Epithelial cell of proximal tubule (primary cell): ENCODE measurements around the gene REG4. TPM values are rescaled to one million over a fixed set of nuclear protein-coding genes. Genes with fewer than 3 reads are reported as not detected.
"Not testable (repeated sequence)": the region's sequence is repeated elsewhere in the genome, so short reads cannot be mapped to it uniquely, and the experiment has no call there.

Experiments
- DNase-seq: peaks from one replicate; pipeline ENCODE4 v3.0.0-alpha.2; 2011; ENCODE audit warnings: low read depth
- H3K4me3 ChIP-seq: 2 replicates; pipeline ENCODE4 v1.5.1; 2011; ENCODE audit warnings: low read depth, mild to moderate bottlenecking, low read length
- total RNA-seq: library from RNA; depleted of rRNA; stranded (reverse); fragments of >200 nt; gene quantifications from 2 replicates; pipeline ENCODE4 v1.2.3, GENCODE V29; 2015
- TF ChIP-seq, protein P1 (sequence below): conservative IDR thresholded peaks from 2 replicates; pipeline ENCODE4 v1.5.1; 2012; ENCODE audit warnings: low read depth, mild to moderate bottlenecking, low read length

The REG4 gene
- total RNA-seq: not detected in 2 replicates

DNA sequence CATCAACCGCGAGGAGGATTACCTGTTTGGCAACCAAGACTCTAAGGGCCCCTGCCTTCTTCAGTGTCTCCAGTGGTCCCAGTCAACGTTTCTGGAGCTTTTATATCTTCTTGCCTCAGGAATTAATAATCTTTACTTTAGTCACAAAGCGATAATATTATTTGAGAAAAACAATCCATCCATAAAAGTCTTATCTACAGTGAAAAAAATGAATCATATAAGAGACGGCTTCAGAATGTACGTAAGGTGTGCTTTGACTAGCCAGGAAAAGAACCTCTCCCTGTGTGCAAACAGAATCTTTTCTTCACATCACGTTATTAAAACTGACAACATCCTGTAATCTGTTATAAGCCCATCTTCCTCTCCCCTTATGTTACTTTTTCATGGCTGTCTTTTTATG is at the start of gene REG4:
TSS of gene REG4 (minus strand) at position 74 of the 400 bp plus-strand sequence. CDS start 2,691 bp downstream, outside the sequence.
- no peak for DNase-seq
- TF ChIP-seq, protein P1, sequence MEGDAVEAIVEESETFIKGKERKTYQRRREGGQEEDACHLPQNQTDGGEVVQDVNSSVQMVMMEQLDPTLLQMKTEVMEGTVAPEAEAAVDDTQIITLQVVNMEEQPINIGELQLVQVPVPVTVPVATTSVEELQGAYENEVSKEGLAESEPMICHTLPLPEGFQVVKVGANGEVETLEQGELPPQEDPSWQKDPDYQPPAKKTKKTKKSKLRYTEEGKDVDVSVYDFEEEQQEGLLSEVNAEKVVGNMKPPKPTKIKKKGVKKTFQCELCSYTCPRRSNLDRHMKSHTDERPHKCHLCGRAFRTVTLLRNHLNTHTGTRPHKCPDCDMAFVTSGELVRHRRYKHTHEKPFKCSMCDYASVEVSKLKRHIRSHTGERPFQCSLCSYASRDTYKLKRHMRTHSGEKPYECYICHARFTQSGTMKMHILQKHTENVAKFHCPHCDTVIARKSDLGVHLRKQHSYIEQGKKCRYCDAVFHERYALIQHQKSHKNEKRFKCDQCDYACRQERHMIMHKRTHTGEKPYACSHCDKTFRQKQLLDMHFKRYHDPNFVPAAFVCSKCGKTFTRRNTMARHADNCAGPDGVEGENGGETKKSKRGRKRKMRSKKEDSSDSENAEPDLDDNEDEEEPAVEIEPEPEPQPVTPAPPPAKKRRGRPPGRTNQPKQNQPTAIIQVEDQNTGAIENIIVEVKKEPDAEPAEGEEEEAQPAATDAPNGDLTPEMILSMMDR: no peak
- H3K4me3 ChIP-seq: no peak within 1 kb of the TSS

- TF ChIP-seq, protein P1: no peak
- no peak overlapping the region for H3K4me3 ChIP-seq
- DNase-seq: peak; percentile 23
Observed at GRCh38 chr1:119859647-119860046, 48.4 kb upstream of the REG4 start.

DNA sequence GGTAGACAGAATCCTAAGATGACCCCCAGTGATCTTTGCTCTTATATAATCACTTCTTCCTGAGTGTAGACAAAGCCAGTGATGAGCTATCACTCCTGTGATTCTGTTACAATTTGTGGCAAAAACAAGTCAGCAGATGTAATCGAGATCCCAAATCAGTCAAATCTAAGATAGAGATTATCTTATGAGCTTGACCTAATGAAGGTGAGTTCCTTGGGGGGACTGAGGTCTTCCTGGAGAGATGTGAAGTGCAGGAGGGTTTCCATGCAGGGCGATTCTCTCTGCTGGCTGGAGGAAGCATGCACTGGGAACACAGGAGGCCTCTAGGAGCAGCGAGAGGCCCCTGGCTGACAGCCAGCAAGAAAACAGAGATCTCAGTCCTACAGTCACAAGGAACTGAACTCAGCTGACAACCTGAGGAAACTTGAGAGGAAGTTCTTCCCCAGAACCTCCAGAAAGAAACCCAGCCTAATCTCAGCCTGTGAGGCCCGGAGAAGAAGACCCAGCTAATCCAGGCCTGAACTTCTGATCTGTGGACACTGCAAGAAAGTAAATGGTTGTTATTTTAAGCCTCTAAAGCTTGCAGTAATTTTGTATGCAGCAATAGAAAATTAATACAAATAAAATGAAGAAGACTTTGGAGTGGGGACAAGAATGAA is 47.4 kb upstream of the REG4 start:
- DNase-seq, H3K4me3 ChIP-seq: not testable (repeated sequence)

GRCh38 chr1:119858126-119858525 is 46.9 kb upstream of the REG4 start:
- TF ChIP-seq, protein P1: no peak
- DNase-seq: no peak
- H3K4me3 ChIP-seq: no peak overlapping the region

- DNase-seq: no peak
- no peak overlapping the region for H3K4me3 ChIP-seq
- TF ChIP-seq, protein P1: no peak
Observed at GRCh38 chr1:119853155-119853554, 41.9 kb upstream of the REG4 start.

- not testable (repeated sequence) for H3K4me3 ChIP-seq, DNase-seq
- TF ChIP-seq, protein P1: peak; percentile 55
Observed at GRCh38 chr1:119844206-119844605, 32.9 kb upstream of the REG4 start.

GRCh38 chr1:119841306-119841705 is 30.0 kb upstream of the REG4 start:
- H3K4me3 ChIP-seq: no peak overlapping the region
- TF ChIP-seq, protein P1: no peak
- DNase-seq: no peak
